T-helper 17 cell (primary cell): ENCODE measurements around the gene CPSF2. TPM values are rescaled to one million over a fixed set of nuclear protein-coding genes. Genes with fewer than 3 reads are reported as not detected.

ENCODE experiments used
- ATAC-seq: fragments of 150-1000 bp; cut with Tn5 transposase; 2 replicates; pipeline ENCODE4 v1.10.0; 2021; ENCODE audit warnings: mild to moderate bottlenecking, moderate library complexity
- DNase-seq, 3 donors: peaks; one replicate each; pipeline versions ENCODE4 v3.0.0 to v3.0.0-alpha.2; 2020 to 2021
- H3K9me3 ChIP-seq: one replicate; pipeline ENCODE4 v1.7.0; 2013; ENCODE audit warnings: low read length, mild to moderate bottlenecking; ENCODE audit not compliant: control insufficient read depth, poor library complexity, severe bottlenecking
- H3K27ac Mint-ChIP-seq: one replicate; pipeline ENCODE4 v1.8.0; 2022; ENCODE audit warnings: mild to moderate bottlenecking, moderate library complexity, mixed read lengths
- H3K27me3 Mint-ChIP-seq: one replicate; pipeline ENCODE4 v1.8.0; 2022; ENCODE audit warnings: mixed read lengths
- H3K36me3 Mint-ChIP-seq: one replicate; pipeline ENCODE4 v1.8.0; 2022; ENCODE audit warnings: low read depth, mixed read lengths
- H3K4me1 Mint-ChIP-seq: one replicate; pipeline ENCODE4 v1.8.0; 2022; ENCODE audit warnings: mild to moderate bottlenecking, mixed read lengths
- H3K4me3 Mint-ChIP-seq: one replicate; pipeline ENCODE4 v1.8.0; 2022; ENCODE audit warnings: mild to moderate bottlenecking, moderate library complexity, mixed read lengths
- total RNA-seq, 4 donors: library from RNA in 2 of 4; stranded (reverse) in 2 of 4; gene quantifications; one replicate each; pipeline ENCODE4 v1.2.3 and lab custom pipeline; 2022 to 2026

The CPSF2 gene
- 10 to 100 TPM; 26.4 to 28.0 TPM for total RNA-seq
- total RNA-seq (lab: John Stamatoyannopoulos, UW): 67.8 to 99.2 reads per million in 2 donors

- Mint-ChIP-seq H3K27ac (peak within 1 kb of the TSS; percentile 99), H3K4me1 (peaks cover 27% of the 10 kb centered on the region), H3K36me3 (peaks cover 5% of the 10 kb centered on the region), H3K4me3 (peak within 1 kb of the TSS; percentile 98), H3K27me3 (no peaks in the 10 kb centered on the region)
- peak; percentile 90 for ATAC-seq
- no peaks in the 10 kb centered on the region for H3K9me3 ChIP-seq
- peak; percentile 71 to 79 (median 72) for DNase-seq
Measured at GRCh38 chr14:92121670-92122350, at the start of gene CPSF2, which contains the start of gene NDUFB1. TSS of gene CPSF2 (plus strand) at chr14:92121969. CDS start at chr14:92130985, 9,016 bp downstream. TSS of gene NDUFB1 (minus strand) at chr14:92121706. CDS start at chr14:92117637, 4,069 bp downstream.

GRCh38 chr14:92074555-92074954, 47.2 kb upstream of the CPSF2 start:
- no peak overlapping the region for H3K27ac Mint-ChIP-seq
- ATAC-seq (no peak), DNase-seq (no peak)
- no peaks in the 10 kb centered on the region for H3K4me1 Mint-ChIP-seq
- H3K36me3 Mint-ChIP-seq: peaks cover 5% of the 10 kb centered on the region
- H3K4me3 Mint-ChIP-seq: no peak overlapping the region
- H3K27me3 Mint-ChIP-seq: no peaks in the 10 kb centered on the region
- no peaks in the 10 kb centered on the region for H3K9me3 ChIP-seq

- ATAC-seq: no peak
Measured at GRCh38 chr14:92088494-92088893, 33.3 kb upstream of the CPSF2 start.

GRCh38 chr14:92093320-92093719, 28.4 kb upstream of the CPSF2 start:
- Mint-ChIP-seq H3K27ac (no peak overlapping the region), H3K4me1 (peaks cover 2% of the 10 kb centered on the region)
- no peak for ATAC-seq

More at GRCh38 chr14:92088494-92088893, 33.3 kb upstream of the CPSF2 start:
- H3K27ac Mint-ChIP-seq: peak overlapping the region; percentile 37
- no peak for DNase-seq
- no peak overlapping the region for H3K4me3 Mint-ChIP-seq
- H3K4me1 Mint-ChIP-seq: peaks cover 4% of the 10 kb centered on the region
- peaks cover 16% of the 10 kb centered on the region for H3K36me3 Mint-ChIP-seq
- H3K9me3 ChIP-seq: no peaks in the 10 kb centered on the region
- no peaks in the 10 kb centered on the region for H3K27me3 Mint-ChIP-seq

GRCh38 chr14:92099802-92100201, 22.0 kb upstream of the CPSF2 start:
- Mint-ChIP-seq H3K27me3 (no peaks in the 10 kb centered on the region), H3K36me3 (no peaks in the 10 kb centered on the region), H3K27ac (peak overlapping the region; percentile 87), H3K4me1 (peaks cover 19% of the 10 kb centered on the region), H3K4me3 (peak overlapping the region; percentile 58)
- no peaks in the 10 kb centered on the region for H3K9me3 ChIP-seq
- ATAC-seq (no peak), DNase-seq (no peak)

More at GRCh38 chr14:92093320-92093719, 28.4 kb upstream of the CPSF2 start:
- Mint-ChIP-seq H3K4me3 (no peak overlapping the region), H3K36me3 (peaks cover 6% of the 10 kb centered on the region), H3K27me3 (no peaks in the 10 kb centered on the region)
- DNase-seq: no peak
- H3K9me3 ChIP-seq: no peaks in the 10 kb centered on the region

- peaks cover 34% of the 10 kb centered on the region for H3K4me1 Mint-ChIP-seq
- no peak overlapping the region for H3K4me3 Mint-ChIP-seq
- ATAC-seq (no peak), DNase-seq (no peak)
- no peaks in the 10 kb centered on the region for H3K27me3 Mint-ChIP-seq
- no peak overlapping the region for H3K27ac Mint-ChIP-seq
- H3K36me3 Mint-ChIP-seq: no peaks in the 10 kb centered on the region
- H3K9me3 ChIP-seq: no peaks in the 10 kb centered on the region
Measured at GRCh38 chr14:92103363-92103989, 18.3 kb upstream of the CPSF2 start.

- ATAC-seq: no peak
- Mint-ChIP-seq H3K27ac (peak overlapping the region; percentile 96), H3K4me3 (peak overlapping the region; percentile 99), H3K27me3 (no peaks in the 10 kb centered on the region), H3K36me3 (no peaks in the 10 kb centered on the region), H3K4me1 (peaks cover 30% of the 10 kb centered on the region)
- no peaks in the 10 kb centered on the region for H3K9me3 ChIP-seq
- no peak for DNase-seq
Measured at GRCh38 chr14:92105073-92105892, 16.5 kb upstream of the CPSF2 start.

- Mint-ChIP-seq H3K4me1 (peaks cover 27% of the 10 kb centered on the region), H3K27me3 (no peaks in the 10 kb centered on the region), H3K4me3 (peak overlapping the region; percentile 99), H3K27ac (peak overlapping the region; percentile 96), H3K36me3 (no peaks in the 10 kb centered on the region)
- ATAC-seq (peak; percentile 0), DNase-seq (peak in 1 of 3 donors; percentile 21)
- H3K9me3 ChIP-seq: no peaks in the 10 kb centered on the region
Measured at GRCh38 chr14:92105893-92106142, 16.0 kb upstream of the CPSF2 start.

GRCh38 chr14:92106143-92106926, 15.4 kb upstream of the CPSF2 start, which contains the start of gene ATXN3:
TSS of gene ATXN3 (minus strand) at chr14:92106582. CDS start at chr14:92106552, 30 bp downstream.
- H3K27ac Mint-ChIP-seq: peak within 1 kb of the TSS; percentile 96
- DNase-seq (peak; percentile 87 to 94 (median 93)), ATAC-seq (peak; percentile 95)
- peak within 1 kb of the TSS; percentile 99 for H3K4me3 Mint-ChIP-seq
- no peaks in the 10 kb centered on the region for H3K36me3 Mint-ChIP-seq
- no peaks in the 10 kb centered on the region for H3K27me3 Mint-ChIP-seq
- peaks cover 27% of the 10 kb centered on the region for H3K4me1 Mint-ChIP-seq
- no peaks in the 10 kb centered on the region for H3K9me3 ChIP-seq

- no peak for DNase-seq
- H3K4me3 Mint-ChIP-seq: peak overlapping the region; percentile 66
- peak overlapping the region; percentile 39 for H3K27ac Mint-ChIP-seq
- no peaks in the 10 kb centered on the region for H3K9me3 ChIP-seq
- no peak for ATAC-seq
- no peaks in the 10 kb centered on the region for H3K36me3 Mint-ChIP-seq
- H3K27me3 Mint-ChIP-seq: no peaks in the 10 kb centered on the region
- peaks cover 19% of the 10 kb centered on the region for H3K4me1 Mint-ChIP-seq
Measured at GRCh38 chr14:92108345-92109254, 13.2 kb upstream of the CPSF2 start.

GRCh38 chr14:92109490-92109889, 12.3 kb upstream of the CPSF2 start:
- Mint-ChIP-seq H3K4me3 (no peak overlapping the region), H3K27ac (no peak overlapping the region), H3K4me1 (peaks cover 19% of the 10 kb centered on the region), H3K36me3 (no peaks in the 10 kb centered on the region), H3K27me3 (no peaks in the 10 kb centered on the region)
- no peak for DNase-seq
- ATAC-seq: no peak
- no peaks in the 10 kb centered on the region for H3K9me3 ChIP-seq

- DNase-seq: no peak
- Mint-ChIP-seq H3K4me3 (peak overlapping the region; percentile 98), H3K4me1 (peaks cover 28% of the 10 kb centered on the region), H3K27me3 (no peaks in the 10 kb centered on the region), H3K27ac (peak overlapping the region; percentile 99), H3K36me3 (peaks cover 5% of the 10 kb centered on the region)
- no peaks in the 10 kb centered on the region for H3K9me3 ChIP-seq
- peak; percentile 26 for ATAC-seq
Measured at GRCh38 chr14:92121207-92121669, 531 bp upstream of the CPSF2 start.
